ENCODE results near the gene YPEL2. TPM values are rescaled to one million over a fixed set of nuclear protein-coding genes. Genes with fewer than 3 reads are reported as not detected.

The YPEL2 gene
- total and polyA plus RNA-seq, 2 of the 13 experiments (the other 11 are each of a cell fraction or from before 2014, with no cell fraction given), result 8.5 to 21.1 TPM

DNA sequence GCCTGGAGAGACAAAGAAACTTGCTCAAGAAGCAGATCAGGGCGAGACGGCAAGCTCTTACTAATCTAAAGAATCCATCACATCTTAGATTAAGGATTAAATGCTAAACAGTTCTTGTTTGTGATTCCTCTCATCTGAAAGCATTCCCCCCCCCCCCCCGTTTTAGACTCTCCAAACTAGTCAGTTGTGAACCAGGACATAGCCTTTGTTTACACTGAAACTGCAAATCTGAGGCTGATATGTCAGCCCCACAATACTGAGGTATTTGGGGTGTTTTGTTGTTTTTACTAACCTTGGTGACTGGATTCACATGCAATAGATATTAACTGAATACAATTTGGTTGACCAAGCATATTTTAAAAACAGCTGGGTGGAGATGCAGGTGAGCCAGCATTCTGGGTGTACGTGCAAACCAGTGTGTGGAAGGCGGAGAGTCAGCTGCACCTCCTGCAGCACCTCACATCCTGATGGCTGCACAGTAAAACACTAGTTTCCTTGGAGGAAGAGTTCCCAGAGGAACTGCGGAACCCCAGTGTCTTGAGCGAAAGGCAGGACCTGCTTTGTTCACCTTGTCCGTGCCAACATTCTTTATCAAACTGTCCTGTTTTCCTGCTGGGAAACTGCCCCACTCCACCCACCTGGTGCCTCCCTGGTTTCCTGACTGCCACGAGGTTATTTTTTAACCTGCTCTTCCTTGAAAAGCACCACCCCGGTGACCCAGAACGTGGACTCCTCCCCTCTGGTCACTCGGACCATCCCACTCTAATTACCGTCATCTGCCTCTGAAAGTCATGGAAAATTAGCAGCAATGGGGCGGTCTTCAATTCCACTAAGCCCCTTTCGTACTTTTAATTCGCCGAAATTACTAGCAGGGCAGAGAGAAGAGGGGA is 1.2 kb upstream of the YPEL2 start (continued):
- no peak for TF ChIP-seq ZNF549 (CRISPR knock-in tag; IDR thresholded peaks at IDR 0.05)
- TF ChIP-seq ARHGAP35 (CRISPR knock-in tag; IDR thresholded peaks at IDR 0.05; ENCODE audit: borderline replicate concordance), result no peak
- no peak for TF ChIP-seq ZNF138 (CRISPR knock-in tag; IDR thresholded peaks at IDR 0.05; ENCODE audit: low read depth)
- TF ChIP-seq ZNF788 (CRISPR knock-in tag; IDR thresholded peaks at IDR 0.05; ENCODE audit: borderline replicate concordance), result peak; percentile 59; the same call in 1 of the 2 replicates
- TF ChIP-seq, protein P1, sequence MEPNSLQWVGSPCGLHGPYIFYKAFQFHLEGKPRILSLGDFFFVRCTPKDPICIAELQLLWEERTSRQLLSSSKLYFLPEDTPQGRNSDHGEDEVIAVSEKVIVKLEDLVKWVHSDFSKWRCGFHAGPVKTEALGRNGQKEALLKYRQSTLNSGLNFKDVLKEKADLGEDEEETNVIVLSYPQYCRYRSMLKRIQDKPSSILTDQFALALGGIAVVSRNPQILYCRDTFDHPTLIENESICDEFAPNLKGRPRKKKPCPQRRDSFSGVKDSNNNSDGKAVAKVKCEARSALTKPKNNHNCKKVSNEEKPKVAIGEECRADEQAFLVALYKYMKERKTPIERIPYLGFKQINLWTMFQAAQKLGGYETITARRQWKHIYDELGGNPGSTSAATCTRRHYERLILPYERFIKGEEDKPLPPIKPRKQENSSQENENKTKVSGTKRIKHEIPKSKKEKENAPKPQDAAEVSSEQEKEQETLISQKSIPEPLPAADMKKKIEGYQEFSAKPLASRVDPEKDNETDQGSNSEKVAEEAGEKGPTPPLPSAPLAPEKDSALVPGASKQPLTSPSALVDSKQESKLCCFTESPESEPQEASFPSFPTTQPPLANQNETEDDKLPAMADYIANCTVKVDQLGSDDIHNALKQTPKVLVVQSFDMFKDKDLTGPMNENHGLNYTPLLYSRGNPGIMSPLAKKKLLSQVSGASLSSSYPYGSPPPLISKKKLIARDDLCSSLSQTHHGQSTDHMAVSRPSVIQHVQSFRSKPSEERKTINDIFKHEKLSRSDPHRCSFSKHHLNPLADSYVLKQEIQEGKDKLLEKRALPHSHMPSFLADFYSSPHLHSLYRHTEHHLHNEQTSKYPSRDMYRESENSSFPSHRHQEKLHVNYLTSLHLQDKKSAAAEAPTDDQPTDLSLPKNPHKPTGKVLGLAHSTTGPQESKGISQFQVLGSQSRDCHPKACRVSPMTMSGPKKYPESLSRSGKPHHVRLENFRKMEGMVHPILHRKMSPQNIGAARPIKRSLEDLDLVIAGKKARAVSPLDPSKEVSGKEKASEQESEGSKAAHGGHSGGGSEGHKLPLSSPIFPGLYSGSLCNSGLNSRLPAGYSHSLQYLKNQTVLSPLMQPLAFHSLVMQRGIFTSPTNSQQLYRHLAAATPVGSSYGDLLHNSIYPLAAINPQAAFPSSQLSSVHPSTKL (CRISPR knock-in tag; IDR thresholded peaks at IDR 0.05), result peak; percentile 58; the same call in 1 of the 2 replicates
- TF ChIP-seq RFX3 (CRISPR knock-in tag; IDR thresholded peaks at IDR 0.05), result no peak
- peak; percentile 64 for TF ChIP-seq ZNF264 (CRISPR knock-in tag; IDR thresholded peaks at IDR 0.05)
- no peak for TF ChIP-seq PAF1 (CRISPR knock-in tag; IDR thresholded peaks at IDR 0.05)
- 0 out of 2 replicates have a peak, but pooled peaks have one; percentile 11 for TF ChIP-seq NFIC (IDR thresholded peaks at IDR 0.05; ENCODE audit: low read length)
- TF ChIP-seq ZNF629 (CRISPR knock-in tag; conservative IDR thresholded peaks at IDR 0.05), result no peak
- no peak for TF ChIP-seq KDM1A (CRISPR knock-in tag; IDR thresholded peaks at IDR 0.05)
- TF ChIP-seq ZMYM3 (CRISPR knock-in tag; IDR thresholded peaks at IDR 0.05), result peak; percentile 48; the same call in 1 of the 2 replicates
- no peak for TF ChIP-seq ZNF737 (CRISPR knock-in tag; IDR thresholded peaks at IDR 0.05; ENCODE audit: borderline replicate concordance)
- TF ChIP-seq, protein P2, sequence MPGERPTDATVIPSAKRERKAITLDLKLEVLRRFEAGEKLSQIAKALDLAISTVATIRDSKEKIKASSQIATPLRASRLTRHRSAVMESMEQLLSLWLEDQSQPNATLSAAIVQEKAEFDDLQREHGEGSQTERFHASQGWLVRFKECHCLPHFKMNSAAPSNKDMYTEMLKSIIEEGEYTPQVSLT (CRISPR knock-in tag; IDR thresholded peaks at IDR 0.05; ENCODE audit: borderline replicate concordance, low read depth), result no peak
- TF ChIP-seq STAG1 (CRISPR knock-in tag; IDR thresholded peaks at IDR 0.05), result peak; percentile 15; the same call in 1 of the 2 replicates
- no peak for TF ChIP-seq ZNF296 (CRISPR knock-in tag; conservative IDR thresholded peaks at IDR 0.05)
- no peak for TF ChIP-seq NR3C1 (CRISPR knock-in tag; IDR thresholded peaks at IDR 0.05)
- peak; percentile 48 for TF ChIP-seq PHF8 (CRISPR knock-in tag; IDR thresholded peaks at IDR 0.05)
- TF ChIP-seq SSRP1 (CRISPR knock-in tag; IDR thresholded peaks at IDR 0.05), result no peak
- no peak for TF ChIP-seq GZF1 (CRISPR knock-in tag; IDR thresholded peaks at IDR 0.05)
- TF ChIP-seq, protein P3, sequence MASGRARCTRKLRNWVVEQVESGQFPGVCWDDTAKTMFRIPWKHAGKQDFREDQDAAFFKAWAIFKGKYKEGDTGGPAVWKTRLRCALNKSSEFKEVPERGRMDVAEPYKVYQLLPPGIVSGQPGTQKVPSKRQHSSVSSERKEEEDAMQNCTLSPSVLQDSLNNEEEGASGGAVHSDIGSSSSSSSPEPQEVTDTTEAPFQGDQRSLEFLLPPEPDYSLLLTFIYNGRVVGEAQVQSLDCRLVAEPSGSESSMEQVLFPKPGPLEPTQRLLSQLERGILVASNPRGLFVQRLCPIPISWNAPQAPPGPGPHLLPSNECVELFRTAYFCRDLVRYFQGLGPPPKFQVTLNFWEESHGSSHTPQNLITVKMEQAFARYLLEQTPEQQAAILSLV (CRISPR knock-in tag; IDR thresholded peaks at IDR 0.05; ENCODE audit: borderline replicate concordance), result peak; percentile 49; the same call in 1 of the 2 replicates
- peak; percentile 90; the same call in 2 of the 3 replicates for TF ChIP-seq MXI1 (IDR thresholded peaks at IDR 0.05; ENCODE audit: borderline replicate concordance, low read depth, low read length)
- 0 out of 2 replicates have a peak, but pooled peaks have one; percentile 66 for TF ChIP-seq ISX (CRISPR knock-in tag; conservative IDR thresholded peaks at IDR 0.05)
- TF ChIP-seq RFX5 (IDR thresholded peaks at IDR 0.05; ENCODE audit: low read depth, low read length), result no peak
- no peak for TF ChIP-seq ZNF773 (CRISPR knock-in tag; IDR thresholded peaks at IDR 0.05; ENCODE audit: borderline replicate concordance)
- TF ChIP-seq PHF20 (CRISPR knock-in tag; IDR thresholded peaks at IDR 0.05), result no peak
